ENCODE data around the gene HOXA6.

HOXA6 gene

DNA sequence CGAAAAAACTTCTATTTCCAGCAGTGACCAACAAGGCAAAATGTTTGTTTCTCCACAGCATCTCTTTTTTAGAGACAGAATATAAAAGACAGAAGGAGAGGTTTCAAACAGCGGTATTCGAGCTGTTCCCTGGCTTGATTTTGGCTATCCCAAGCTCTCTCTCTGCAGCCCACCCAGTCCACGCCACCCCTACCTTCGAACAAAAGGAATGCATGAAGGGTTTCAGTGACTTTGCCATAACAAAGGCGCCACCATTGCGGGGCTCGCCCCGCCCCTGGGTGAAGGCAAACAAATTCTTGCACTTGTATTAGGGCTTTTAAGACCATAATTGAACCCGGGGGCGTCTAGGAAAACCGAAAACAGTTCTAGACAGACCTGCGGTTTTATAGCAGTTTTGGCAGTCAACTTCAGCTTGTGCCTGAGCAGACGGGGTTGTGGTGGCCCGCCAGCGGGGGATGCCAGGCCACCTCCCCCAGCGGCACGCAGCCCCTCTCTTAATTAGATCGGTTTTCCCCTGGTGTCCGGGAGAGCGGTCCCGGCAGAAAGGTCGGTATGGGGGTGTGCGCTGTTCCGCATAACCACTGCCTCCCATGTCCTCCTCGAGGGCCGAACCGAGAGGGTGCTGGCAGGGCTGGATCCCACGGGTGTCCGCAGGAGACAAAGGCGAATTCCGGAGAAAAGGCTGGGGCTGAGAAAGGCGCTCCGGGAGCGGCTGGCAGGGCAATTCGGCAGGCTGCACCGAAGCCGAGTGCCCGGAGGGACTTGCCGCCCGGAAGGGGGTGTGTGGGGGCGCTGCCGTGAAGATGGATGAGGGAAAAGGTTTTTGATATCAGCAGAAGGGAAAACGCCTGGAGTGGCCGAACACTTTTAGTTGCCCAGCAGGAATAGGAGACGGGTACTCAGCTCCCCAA is 40.2 kb upstream of the HOXA6 start:
- TF ChIP-seq, protein P1, sequence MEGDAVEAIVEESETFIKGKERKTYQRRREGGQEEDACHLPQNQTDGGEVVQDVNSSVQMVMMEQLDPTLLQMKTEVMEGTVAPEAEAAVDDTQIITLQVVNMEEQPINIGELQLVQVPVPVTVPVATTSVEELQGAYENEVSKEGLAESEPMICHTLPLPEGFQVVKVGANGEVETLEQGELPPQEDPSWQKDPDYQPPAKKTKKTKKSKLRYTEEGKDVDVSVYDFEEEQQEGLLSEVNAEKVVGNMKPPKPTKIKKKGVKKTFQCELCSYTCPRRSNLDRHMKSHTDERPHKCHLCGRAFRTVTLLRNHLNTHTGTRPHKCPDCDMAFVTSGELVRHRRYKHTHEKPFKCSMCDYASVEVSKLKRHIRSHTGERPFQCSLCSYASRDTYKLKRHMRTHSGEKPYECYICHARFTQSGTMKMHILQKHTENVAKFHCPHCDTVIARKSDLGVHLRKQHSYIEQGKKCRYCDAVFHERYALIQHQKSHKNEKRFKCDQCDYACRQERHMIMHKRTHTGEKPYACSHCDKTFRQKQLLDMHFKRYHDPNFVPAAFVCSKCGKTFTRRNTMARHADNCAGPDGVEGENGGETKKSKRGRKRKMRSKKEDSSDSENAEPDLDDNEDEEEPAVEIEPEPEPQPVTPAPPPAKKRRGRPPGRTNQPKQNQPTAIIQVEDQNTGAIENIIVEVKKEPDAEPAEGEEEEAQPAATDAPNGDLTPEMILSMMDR (conservative IDR thresholded peaks at IDR 0.05; ENCODE audit: low read depth, low read length) = no peak
- no peak overlapping the region for H3K4me3 ChIP-seq (ENCODE audit: low read length)
- DNase-seq (ENCODE audit: low read depth) = no peak

DNA sequence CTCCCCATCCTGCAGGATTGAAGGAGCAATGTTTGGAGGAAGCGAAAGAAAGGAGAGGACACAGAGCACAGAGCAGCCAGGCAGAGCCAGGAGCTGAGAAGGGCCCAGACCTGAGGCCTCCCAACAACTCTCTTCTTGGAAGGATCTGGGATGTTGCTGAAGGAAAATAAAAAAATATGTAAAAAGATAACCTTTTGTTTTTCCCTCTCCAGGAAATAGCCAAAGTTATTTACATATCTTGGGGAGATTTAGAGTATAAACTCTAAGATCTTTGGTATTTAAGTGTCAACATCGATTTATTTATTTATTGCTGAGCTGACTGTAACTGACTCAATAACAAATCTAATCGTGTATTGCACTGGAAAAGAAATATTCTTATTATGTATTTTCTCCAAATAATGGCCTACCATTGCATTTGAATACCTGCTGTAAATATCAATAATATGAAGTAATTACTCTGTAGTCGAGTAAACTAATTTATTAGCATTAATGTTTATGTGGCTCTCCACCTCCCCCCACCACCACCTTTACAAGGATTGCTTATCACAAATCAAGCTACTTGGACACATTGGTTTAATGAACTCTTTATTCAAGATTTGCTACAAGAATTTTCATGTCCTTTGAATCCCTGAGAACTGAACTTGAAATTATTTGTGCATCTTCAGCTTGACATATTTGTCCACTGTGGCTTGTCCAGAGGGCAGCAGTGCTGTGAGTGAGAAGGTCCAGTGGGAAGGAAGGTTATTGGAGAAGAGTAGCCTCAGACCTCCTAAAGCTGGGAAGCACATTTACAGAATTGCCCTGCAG is 39.3 kb upstream of the HOXA6 start:
- TF ChIP-seq, protein P1 (conservative IDR thresholded peaks at IDR 0.05; ENCODE audit: low read depth, low read length) = no peak
- no peak for DNase-seq (ENCODE audit: low read depth)

DNA sequence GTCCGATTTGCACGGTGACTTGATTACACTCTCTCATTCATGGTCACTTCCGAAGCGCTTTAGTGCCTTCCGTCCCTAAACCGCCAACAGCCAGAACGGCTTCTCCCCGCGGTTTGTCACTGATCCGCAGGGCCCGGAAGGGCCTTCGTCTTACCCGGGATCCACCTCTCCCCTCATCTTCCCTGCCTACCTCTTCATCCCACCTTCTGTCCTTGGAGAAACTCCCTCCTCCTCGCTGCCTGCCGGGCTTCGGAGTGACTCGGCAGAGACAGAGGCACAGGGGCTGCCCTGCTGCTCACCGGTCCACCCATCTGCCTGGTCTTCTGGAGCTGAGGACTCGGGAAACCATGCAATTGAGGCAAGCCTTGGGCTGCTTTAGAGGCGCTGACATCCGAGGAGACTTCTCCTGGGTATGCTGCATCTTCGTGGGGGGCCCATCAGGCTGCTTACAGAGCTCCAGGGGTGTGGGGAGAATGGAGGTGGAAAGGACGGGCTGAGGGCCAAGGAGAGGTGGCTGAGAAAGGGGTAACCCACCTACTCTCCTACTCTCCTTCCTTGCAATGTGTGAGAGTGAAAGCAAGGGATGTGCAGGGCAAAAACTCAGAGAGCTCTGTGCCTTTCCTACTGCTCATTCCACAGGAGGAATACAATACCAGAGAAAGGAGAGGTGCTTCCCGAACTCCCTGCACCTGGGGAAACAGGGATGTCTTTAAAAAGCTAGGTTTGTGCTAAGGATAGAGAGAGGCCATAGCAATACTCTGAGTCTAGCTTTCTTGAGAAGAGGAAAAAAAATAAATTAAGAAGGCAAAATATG is 38.5 kb upstream of the HOXA6 start:
- DNase-seq (ENCODE audit: low read depth) = no peak
- TF ChIP-seq, protein P1 (conservative IDR thresholded peaks at IDR 0.05; ENCODE audit: low read depth, low read length) = no peak
- H3K4me3 ChIP-seq (ENCODE audit: low read length) = no peak overlapping the region

More for the DNA sequence above, 39.3 kb upstream of the HOXA6 start:
- no peak overlapping the region for H3K4me3 ChIP-seq (ENCODE audit: low read length)

DNA sequence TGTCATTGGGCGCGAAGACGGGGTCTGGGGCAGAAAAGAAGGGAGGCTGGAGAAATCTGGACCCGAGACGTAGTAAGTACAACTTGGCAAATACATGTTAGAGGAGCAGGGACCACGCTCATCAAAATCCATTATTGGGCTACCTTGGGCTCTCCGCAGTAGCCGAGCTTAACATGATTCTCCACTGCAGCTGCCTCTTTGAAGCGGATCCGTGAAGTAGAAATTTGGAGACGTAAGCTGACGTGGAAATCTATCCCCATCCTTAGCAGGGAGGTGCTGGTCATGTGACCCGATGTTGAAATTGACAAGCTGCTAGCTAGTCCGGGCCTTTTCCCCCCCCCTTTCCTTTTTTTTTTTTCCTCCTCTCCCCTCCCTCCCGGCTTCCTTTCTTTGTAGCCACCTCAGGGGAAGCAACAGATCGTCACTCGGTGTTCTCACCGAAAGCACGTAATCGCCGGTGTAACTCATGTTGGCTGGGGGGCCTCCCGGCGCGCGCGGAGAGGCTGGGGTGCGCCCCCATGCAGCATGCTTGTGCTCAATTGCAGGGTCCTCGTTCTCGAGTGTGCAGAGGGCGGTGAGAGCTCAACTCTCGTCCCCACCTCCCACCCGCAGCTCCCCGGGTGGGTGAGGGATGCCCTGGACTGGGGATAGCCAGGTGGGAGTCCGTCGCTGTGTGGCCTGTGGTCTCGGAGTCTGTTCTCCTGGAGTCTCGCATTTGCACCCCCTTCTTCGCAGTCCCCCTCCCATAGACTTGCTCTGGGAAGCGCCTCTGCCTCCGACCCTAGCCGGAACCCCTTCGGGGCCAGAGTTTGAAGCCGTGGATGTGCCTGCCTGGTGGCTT is 37.7 kb upstream of the HOXA6 start, which contains the start of gene HOXA11:
Gene HOXA11 (minus strand): TSS at position 220 of the 841 bp plus-strand sequence. CDS start 88 bp downstream, at position 132.
- no peak for DNase-seq (ENCODE audit: low read depth)
- TF ChIP-seq, protein P1 (conservative IDR thresholded peaks at IDR 0.05; ENCODE audit: low read depth, low read length) = no peak
- H3K4me3 ChIP-seq (ENCODE audit: low read length) = peak within 1 kb of the TSS; percentile 21

DNA sequence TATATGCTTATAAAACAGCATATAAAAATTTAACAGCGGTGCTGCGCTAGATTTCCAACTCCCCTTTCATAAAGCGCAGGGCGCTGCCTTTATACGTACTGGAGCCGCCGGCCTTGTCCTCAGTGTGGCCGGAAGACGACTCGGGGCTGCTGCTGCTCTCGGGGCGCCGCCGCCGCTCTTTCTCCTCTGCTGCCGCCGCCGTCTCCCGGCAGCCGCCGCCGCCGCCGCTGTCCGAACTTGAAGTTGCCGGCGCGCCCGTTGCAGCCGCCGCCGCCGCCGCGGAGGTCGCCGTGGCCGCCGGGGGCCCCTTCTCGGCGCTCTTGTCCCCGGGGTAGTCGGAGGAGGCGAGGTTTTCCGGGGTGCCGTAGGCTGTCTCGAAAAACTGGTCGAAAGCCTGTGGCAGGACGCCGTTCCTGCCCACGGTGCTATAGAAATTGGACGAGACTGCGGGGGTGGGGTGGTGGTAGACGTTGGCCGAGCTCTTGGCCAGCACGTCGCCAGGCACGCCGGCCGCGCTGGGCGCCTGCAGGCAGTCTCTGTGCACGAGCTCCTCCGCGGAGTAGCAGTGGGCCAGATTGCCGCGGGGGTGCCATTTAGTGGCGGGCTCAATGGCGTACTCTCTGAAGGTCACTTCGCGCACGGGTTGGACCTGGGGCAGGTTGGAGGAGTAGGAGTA is 36.9 kb upstream of the HOXA6 start:
- TF ChIP-seq, protein P1 (conservative IDR thresholded peaks at IDR 0.05; ENCODE audit: low read depth, low read length) = no peak
- H3K4me3 ChIP-seq (ENCODE audit: low read length) = peak overlapping the region; percentile 21
- no peak for DNase-seq (ENCODE audit: low read depth)

All from retinal pigment epithelial cell (primary cell).